GM12878 (cell line): Measurements from ENCODE around the gene LRRC53.

Experiments used
- BCL11A ChIP-seq: IDR thresholded peaks from 2 replicates; pipeline ENCODE4 v1.6.1; 2011; ENCODE audit warnings: low read depth, low read length
- JUND ChIP-seq: IDR thresholded peaks from 2 replicates; pipeline ENCODE4 v1.6.1; 2012; ENCODE audit warnings: low read depth, mild to moderate bottlenecking, low read length, improper control_type of control experiment, moderate library complexity
- MTA3 ChIP-seq: IDR thresholded peaks from 2 replicates; pipeline ENCODE4 v1.6.1; 2012; ENCODE audit warnings: low read length, inconsistent platforms, borderline replicate concordance

- no peak for TF ChIP-seq BCL11A
- TF ChIP-seq MTA3, result no peak
- no peak for TF ChIP-seq JUND
Observed at GRCh38 chr1:74523873-74524480, 11.6 kb upstream of the LRRC53 start.
